ENCODE measurements around the gene ZNF683.
A peak's percentile ranks its signal among the peaks of the same experiment; 100 is the strongest.

Gene ZNF683

DNA sequence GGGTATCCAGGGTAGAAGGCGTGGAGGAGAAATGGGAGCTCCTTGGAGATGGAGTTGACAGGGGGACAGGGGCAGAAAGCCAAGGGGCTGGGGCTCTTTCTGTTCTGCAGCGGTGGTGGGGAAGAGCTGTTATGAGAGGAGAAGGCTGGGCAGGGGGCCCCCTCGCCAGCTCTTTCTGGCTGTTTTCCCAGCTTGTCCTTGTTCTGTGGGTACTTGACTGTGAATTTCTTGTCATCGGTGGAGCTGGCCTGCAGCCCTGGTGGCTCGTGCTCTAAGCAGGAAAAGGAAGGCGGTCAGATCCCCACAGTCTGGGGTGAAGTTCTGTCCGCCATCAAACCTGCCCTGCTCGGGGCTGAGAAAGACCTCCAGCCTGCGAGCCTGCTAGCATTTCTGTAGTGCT, 7.6 kb downstream of the ZNF683 start:
- no peaks in the 10 kb centered on the region for H3K36me3 ChIP-seq (ENCODE audit: insufficient read depth, low read length)
- no peak overlapping the region for H3K4me3 ChIP-seq (ENCODE audit: low read length)
- H3K4me2 ChIP-seq (ENCODE audit: low read length): no peak overlapping the region
- no peak overlapping the region for H3K9ac ChIP-seq (ENCODE audit: low read depth, low read length)
- H3K27me3 ChIP-seq (ENCODE audit: control insufficient read depth, insufficient read depth, low read length): peaks cover 64% of the 10 kb centered on the region
- peaks cover 5% of the 10 kb centered on the region for H3K4me1 ChIP-seq (ENCODE audit: control insufficient read depth, insufficient read depth, low read length)
- H3K9me3 ChIP-seq (replicated peaks; ENCODE audit: low read length): no peaks in the 10 kb centered on the region

DNA sequence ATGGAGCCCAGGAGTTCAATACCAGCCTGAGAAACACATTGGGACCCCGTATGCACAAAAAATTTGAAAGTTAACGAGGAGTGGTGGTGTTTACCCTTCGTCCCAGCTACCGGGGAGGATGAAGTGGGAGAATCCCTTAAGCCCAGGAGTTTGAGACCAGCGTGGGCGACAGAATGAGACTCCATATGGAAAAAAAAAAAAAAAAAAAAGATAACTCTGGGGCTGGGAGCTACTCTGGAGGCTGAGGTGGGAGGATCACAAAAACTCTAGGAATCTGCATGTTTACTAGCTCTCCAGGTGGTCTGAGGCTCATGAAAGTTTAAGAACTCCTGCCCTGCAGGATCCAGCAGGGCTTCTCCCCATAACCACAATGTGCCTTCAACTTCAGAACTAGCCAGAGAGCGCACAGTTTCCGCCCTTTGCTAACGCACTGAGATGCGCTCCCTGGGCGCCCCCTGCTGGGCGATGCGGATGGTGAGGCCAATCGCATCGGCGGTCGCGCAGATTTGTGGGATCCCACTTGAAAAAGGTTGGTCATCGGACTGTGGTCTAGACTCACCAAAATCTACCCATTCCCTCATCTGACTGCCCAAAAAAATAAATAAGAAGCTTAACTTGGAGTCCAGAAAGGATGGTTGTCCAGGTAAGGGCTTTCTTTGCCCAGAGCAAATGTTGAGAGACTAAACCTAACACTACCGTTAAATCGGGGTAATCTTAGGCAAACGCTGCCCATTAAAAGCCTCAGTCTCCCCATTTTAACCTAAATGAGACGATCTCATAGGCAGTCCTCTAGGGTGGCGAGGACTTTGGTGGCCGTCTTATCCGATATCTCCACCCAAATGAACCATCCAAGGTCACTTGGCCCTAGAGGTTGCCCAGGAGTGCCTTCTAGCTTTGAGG, 8.8 kb downstream of the ZNF683 start:
- Histone ChIP-seq H3K9me3 (replicated peaks; ENCODE audit: low read length) (no peaks in the 10 kb centered on the region), H3K4me1 (ENCODE audit: control insufficient read depth, insufficient read depth, low read length) (peaks cover 5% of the 10 kb centered on the region), H3K9ac (ENCODE audit: low read depth, low read length) (no peak overlapping the region), H3K4me2 (ENCODE audit: low read length) (no peak overlapping the region), H3K36me3 (ENCODE audit: insufficient read depth, low read length) (no peaks in the 10 kb centered on the region), H3K27me3 (ENCODE audit: control insufficient read depth, insufficient read depth, low read length) (peaks cover 74% of the 10 kb centered on the region), H3K4me3 (ENCODE audit: low read length) (no peak overlapping the region)

GRCh38 chr1:26362331-26362730, 10.2 kb downstream of the ZNF683 start:
- no peaks in the 10 kb centered on the region for H3K9me3 ChIP-seq (replicated peaks; ENCODE audit: low read length)
- no peak overlapping the region for H3K4me3 ChIP-seq (ENCODE audit: low read length)
- H3K27me3 ChIP-seq (ENCODE audit: control insufficient read depth, insufficient read depth, low read length): peaks cover 67% of the 10 kb centered on the region
- no peak overlapping the region for H3K4me2 ChIP-seq (ENCODE audit: low read length)
- no peaks in the 10 kb centered on the region for H3K36me3 ChIP-seq (ENCODE audit: insufficient read depth, low read length)
- peaks cover 5% of the 10 kb centered on the region for H3K4me1 ChIP-seq (ENCODE audit: control insufficient read depth, insufficient read depth, low read length)
- no peak overlapping the region for H3K9ac ChIP-seq (ENCODE audit: low read depth, low read length)

- H3K9ac ChIP-seq (ENCODE audit: low read depth, low read length): no peak overlapping the region
- H3K36me3 ChIP-seq (ENCODE audit: insufficient read depth, low read length): no peaks in the 10 kb centered on the region
- H3K9me3 ChIP-seq (replicated peaks; ENCODE audit: low read length): no peaks in the 10 kb centered on the region
- H3K4me3 ChIP-seq (ENCODE audit: low read length): no peak overlapping the region
- peaks cover 64% of the 10 kb centered on the region for H3K27me3 ChIP-seq (ENCODE audit: control insufficient read depth, insufficient read depth, low read length)
- H3K4me2 ChIP-seq (ENCODE audit: low read length): no peak overlapping the region
- H3K4me1 ChIP-seq (ENCODE audit: control insufficient read depth, insufficient read depth, low read length): peaks cover 5% of the 10 kb centered on the region
Measured at GRCh38 chr1:26361605-26362122, 10.9 kb downstream of the ZNF683 start.

DNA sequence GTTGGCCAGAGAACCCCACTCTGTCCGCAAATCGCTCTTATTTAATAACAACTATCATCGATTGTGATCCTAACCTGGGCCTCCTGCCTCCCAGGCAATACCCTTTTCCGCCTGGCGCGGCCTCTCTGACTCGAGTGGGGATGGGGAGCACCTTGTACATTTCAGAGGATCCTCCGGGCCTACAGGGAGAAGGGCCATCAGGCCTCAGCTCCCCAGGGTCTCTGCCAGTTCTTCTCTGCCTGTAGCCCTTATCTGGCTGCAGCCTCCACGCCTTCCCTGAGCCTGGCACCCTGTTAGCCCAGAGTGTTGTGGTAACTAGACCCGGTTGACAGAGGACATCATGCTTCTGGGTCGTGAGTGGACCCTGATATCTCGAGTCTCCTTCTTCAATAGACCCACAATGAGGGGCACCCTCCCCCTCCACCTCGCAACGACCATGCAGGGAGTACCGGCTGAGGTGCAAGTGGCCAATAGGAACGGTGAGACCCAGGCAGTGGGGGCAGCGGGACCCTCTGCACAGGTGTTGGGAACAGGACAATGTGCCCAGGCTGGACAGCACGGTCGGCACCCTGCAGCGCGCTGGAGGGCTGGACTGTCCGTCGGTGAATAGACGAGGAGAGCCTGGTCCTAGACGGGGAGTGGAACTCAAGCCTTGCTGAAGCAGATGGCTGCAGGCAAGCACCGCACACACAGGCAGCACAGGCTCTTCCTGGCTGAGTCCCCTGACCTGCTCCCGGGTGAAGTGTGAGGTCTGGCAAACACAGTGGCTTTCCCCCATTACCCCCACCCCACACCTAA, 11.5 kb downstream of the ZNF683 start:
- H3K9ac ChIP-seq (ENCODE audit: low read depth, low read length): no peak overlapping the region
- H3K9me3 ChIP-seq (replicated peaks; ENCODE audit: low read length): no peaks in the 10 kb centered on the region
- peaks cover 5% of the 10 kb centered on the region for H3K4me1 ChIP-seq (ENCODE audit: control insufficient read depth, insufficient read depth, low read length)
- H3K36me3 ChIP-seq (ENCODE audit: insufficient read depth, low read length): no peaks in the 10 kb centered on the region
- peaks cover 66% of the 10 kb centered on the region for H3K27me3 ChIP-seq (ENCODE audit: control insufficient read depth, insufficient read depth, low read length)
- peak overlapping the region; percentile 64 for H3K4me2 ChIP-seq (ENCODE audit: low read length)
- H3K4me3 ChIP-seq (ENCODE audit: low read length): no peak overlapping the region

DNA sequence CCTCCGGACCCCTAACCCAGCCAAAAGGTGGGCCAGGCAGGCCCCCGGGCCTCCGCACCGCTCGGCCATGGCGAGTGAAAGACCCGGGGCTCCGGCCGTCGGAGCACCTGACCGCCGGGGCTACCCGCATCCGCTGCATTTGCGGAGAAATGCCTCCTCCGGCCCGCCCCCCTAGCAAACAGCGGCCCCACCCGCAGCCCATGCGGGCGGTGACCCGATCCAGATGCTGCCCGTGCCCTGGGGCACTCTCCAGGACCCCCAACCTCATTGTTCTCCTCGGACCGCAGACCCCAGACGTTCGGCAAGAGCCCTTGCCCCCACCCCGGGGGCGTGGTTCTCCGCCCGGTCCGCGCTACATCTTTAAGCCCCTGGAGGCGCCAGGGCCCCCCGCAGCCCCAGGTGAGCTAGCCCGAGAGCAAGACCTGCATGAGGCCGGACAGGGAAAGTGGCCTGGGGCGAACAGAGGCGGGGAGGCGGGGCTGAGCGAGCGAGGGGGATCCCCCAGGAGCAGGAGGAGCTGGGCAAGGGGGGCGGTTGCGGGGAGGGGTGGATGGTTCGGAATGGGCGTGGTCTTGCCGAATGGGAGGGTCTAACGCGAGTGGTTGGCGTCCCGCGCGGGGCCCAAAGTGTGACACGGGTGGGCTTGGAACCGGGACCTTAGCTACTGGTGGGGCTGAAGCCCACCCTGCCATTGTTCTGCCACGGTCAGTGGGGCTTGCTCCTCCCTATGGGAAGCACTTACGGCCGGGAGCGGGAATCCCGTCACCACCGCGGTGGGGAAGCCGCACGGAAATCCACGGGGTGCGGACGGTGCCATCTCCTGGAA, 12.4 kb downstream of the ZNF683 start:
- H3K9me3 ChIP-seq (replicated peaks; ENCODE audit: low read length): no peaks in the 10 kb centered on the region
- peaks cover 67% of the 10 kb centered on the region for H3K27me3 ChIP-seq (ENCODE audit: control insufficient read depth, insufficient read depth, low read length)
- peak overlapping the region; percentile 64 for H3K4me2 ChIP-seq (ENCODE audit: low read length)
- no peak overlapping the region for H3K9ac ChIP-seq (ENCODE audit: low read depth, low read length)
- H3K36me3 ChIP-seq (ENCODE audit: insufficient read depth, low read length): no peaks in the 10 kb centered on the region
- H3K4me3 ChIP-seq (ENCODE audit: low read length): no peak overlapping the region
- H3K4me1 ChIP-seq (ENCODE audit: control insufficient read depth, insufficient read depth, low read length): peaks cover 5% of the 10 kb centered on the region

DNA sequence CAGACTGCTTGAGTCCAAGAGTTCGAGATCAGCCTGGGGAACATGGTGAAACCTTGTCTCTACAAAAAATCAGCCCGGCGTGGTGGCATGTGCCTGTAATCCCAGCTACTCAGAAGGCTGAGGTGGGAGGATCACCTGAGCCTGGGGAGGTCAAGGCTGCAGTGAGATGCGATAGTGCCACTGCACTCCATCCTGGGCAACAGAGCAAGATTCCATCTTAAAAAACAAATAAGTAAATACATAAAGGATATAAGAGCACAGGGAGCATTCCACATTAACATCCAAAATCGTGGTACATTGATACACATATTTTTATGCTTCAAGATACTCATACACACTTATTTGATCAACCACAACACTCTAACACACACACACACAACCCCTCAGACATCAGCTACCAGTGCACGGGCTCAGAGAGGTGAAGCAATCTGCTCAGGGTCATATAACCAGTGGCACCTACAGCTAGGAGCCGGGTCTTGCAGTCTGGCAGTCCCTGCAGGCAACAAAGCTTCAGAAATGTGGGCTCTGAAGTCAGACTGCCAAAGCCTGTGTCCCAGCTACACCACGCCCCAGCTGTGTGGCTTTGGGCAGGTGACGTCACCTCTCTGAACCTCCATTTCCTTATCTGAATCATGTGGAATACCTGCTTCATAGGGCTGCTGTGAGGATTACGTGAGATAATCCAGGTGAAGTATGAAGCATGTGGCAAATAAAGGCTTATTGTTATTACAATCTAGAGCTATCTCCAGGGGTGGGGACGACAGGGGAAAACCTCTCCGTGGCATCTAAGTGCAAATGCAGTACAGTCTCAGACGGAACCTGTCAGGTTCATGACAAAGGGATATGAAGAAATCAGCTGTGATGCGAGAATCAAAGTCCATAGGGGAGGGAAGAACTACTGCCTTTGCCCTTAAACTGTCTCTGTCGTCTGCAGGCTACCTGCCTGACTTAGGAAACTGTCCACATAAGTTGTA, 13.9 kb downstream of the ZNF683 start:
- Histone ChIP-seq H3K9ac (ENCODE audit: low read depth, low read length) (no peak overlapping the region), H3K4me3 (ENCODE audit: low read length) (no peak overlapping the region), H3K4me1 (ENCODE audit: control insufficient read depth, insufficient read depth, low read length) (peaks cover 5% of the 10 kb centered on the region), H3K9me3 (replicated peaks; ENCODE audit: low read length) (no peaks in the 10 kb centered on the region), H3K4me2 (ENCODE audit: low read length) (no peak overlapping the region), H3K27me3 (ENCODE audit: control insufficient read depth, insufficient read depth, low read length) (peaks cover 60% of the 10 kb centered on the region), H3K36me3 (ENCODE audit: insufficient read depth, low read length) (no peaks in the 10 kb centered on the region)

DNA sequence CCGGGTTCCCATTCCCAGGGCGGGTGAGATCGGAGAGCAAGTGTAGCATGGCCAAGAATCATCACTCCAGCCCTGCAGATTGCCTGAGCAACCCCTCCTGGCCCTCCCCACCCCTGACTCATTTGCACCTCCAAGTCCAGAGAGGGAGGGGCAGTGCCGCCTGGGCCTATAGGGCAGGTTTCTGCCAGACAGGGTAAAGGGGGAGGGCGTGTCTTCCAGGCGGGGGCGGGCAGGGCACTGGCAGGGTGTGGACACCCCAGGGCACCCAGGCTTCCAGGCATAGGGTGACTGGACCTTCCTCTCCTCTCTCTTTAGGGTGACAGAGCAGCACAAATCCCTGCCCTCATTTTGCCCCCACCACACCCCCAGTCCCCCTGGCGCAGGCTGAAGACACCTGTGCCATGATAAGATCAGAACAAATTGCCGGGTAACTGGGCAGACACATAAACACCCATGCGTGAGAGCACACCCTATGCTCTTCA, 15.4 kb downstream of the ZNF683 start:
- no peaks in the 10 kb centered on the region for H3K9me3 ChIP-seq (replicated peaks; ENCODE audit: low read length)
- peaks cover 48% of the 10 kb centered on the region for H3K27me3 ChIP-seq (ENCODE audit: control insufficient read depth, insufficient read depth, low read length)
- no peak overlapping the region for H3K4me3 ChIP-seq (ENCODE audit: low read length)
- H3K4me2 ChIP-seq (ENCODE audit: low read length): no peak overlapping the region
- no peak overlapping the region for H3K9ac ChIP-seq (ENCODE audit: low read depth, low read length)
- no peaks in the 10 kb centered on the region for H3K36me3 ChIP-seq (ENCODE audit: insufficient read depth, low read length)
- H3K4me1 ChIP-seq (ENCODE audit: control insufficient read depth, insufficient read depth, low read length): peaks cover 5% of the 10 kb centered on the region

DNA sequence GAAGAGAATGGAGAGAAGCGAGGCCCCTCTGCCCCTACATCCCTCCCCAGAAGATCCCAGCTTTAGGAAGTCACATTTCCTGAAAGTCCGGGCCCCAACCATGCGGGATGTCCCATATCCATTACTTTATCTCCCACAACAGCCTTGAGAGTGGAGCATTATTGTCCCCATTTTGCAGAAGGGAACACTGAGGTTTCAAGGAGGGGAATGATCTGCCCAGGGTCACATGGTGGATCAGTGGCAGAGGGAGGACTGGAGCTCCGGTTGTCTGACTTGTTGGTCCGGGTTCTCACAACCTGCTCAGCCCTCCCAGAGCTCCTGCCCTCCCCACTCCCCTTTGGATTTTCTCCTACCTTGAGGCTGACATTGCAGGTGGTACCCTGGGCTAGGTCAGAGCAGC, 16.4 kb downstream of the ZNF683 start:
- no peaks in the 10 kb centered on the region for H3K9me3 ChIP-seq (replicated peaks; ENCODE audit: low read length)
- peaks cover 5% of the 10 kb centered on the region for H3K4me1 ChIP-seq (ENCODE audit: control insufficient read depth, insufficient read depth, low read length)
- no peak overlapping the region for H3K9ac ChIP-seq (ENCODE audit: low read depth, low read length)
- H3K36me3 ChIP-seq (ENCODE audit: insufficient read depth, low read length): no peaks in the 10 kb centered on the region
- H3K4me2 ChIP-seq (ENCODE audit: low read length): no peak overlapping the region
- H3K27me3 ChIP-seq (ENCODE audit: control insufficient read depth, insufficient read depth, low read length): peaks cover 38% of the 10 kb centered on the region
- H3K4me3 ChIP-seq (ENCODE audit: low read length): no peak overlapping the region

GRCh38 chr1:26354972-26355371, 17.6 kb downstream of the ZNF683 start:
- no peaks in the 10 kb centered on the region for H3K4me1 ChIP-seq (ENCODE audit: control insufficient read depth, insufficient read depth, low read length)
- H3K9me3 ChIP-seq (replicated peaks; ENCODE audit: low read length): no peaks in the 10 kb centered on the region
- no peaks in the 10 kb centered on the region for H3K36me3 ChIP-seq (ENCODE audit: insufficient read depth, low read length)
- no peak overlapping the region for H3K4me3 ChIP-seq (ENCODE audit: low read length)
- no peak overlapping the region for H3K9ac ChIP-seq (ENCODE audit: low read depth, low read length)
- H3K27me3 ChIP-seq (ENCODE audit: control insufficient read depth, insufficient read depth, low read length): peaks cover 26% of the 10 kb centered on the region
- no peak overlapping the region for H3K4me2 ChIP-seq (ENCODE audit: low read length)

All from skeletal muscle satellite cell (primary cell).